ENCODE results near the gene HMGA1.
A peak's percentile ranks its signal among the peaks of the same experiment; 100 is the strongest.
"Not testable (repeated sequence)": the region's sequence is repeated elsewhere in the genome, so short reads cannot be mapped to it uniquely, and the experiment has no call there.

The HMGA1 gene

GRCh38 chr6:34269132-34269531, 32.5 kb downstream of the HMGA1 start:
- not testable (repeated sequence) for DNase-seq

GRCh38 chr6:34269658-34270341, 33.1 kb downstream of the HMGA1 start:
- DNase-seq = not testable (repeated sequence)

GRCh38 chr6:34272013-34272926, 35.6 kb downstream of the HMGA1 start:
- no peak for DNase-seq

GRCh38 chr6:34273242-34273805, 36.7 kb downstream of the HMGA1 start:
- DNase-seq = no peak

- no peak for DNase-seq
Observed at GRCh38 chr6:34274129-34274528, 37.5 kb downstream of the HMGA1 start.

GRCh38 chr6:34275128-34275804, 38.6 kb downstream of the HMGA1 start:
- DNase-seq = no peak

GRCh38 chr6:34276191-34276590, 39.5 kb downstream of the HMGA1 start:
- no peak for DNase-seq

GRCh38 chr6:34276881-34277762, 40.4 kb downstream of the HMGA1 start:
- DNase-seq = no peak

- no peak for DNase-seq
Observed at GRCh38 chr6:34277763-34278112, 41.1 kb downstream of the HMGA1 start.

GRCh38 chr6:34278833-34279232, 42.2 kb downstream of the HMGA1 start:
- no peak for DNase-seq

- DNase-seq = no peak
Observed at GRCh38 chr6:34280216-34280615, 43.5 kb downstream of the HMGA1 start.

GRCh38 chr6:34281702-34282334, 45.1 kb downstream of the HMGA1 start:
- no peak for DNase-seq

GRCh38 chr6:34284563-34285447, 48.1 kb downstream of the HMGA1 start:
- peak; percentile 66 for DNase-seq

GRCh38 chr6:34285448-34286164, 48.9 kb downstream of the HMGA1 start:
- DNase-seq = no peak

- no peak for DNase-seq
Observed at GRCh38 chr6:34288581-34288980, 51.9 kb downstream of the HMGA1 start.

GRCh38 chr6:34289137-34289536, 52.5 kb downstream of the HMGA1 start:
- no peak for DNase-seq

GRCh38 chr6:34292954-34293353, 56.3 kb downstream of the HMGA1 start:
- no peak for DNase-seq

- no peak for DNase-seq
Observed at GRCh38 chr6:34295721-34296120, 59.0 kb downstream of the HMGA1 start.
